Measurements from ENCODE around the gene ZNF718. TPM values are rescaled to one million over a fixed set of nuclear protein-coding genes. Genes with fewer than 3 reads are reported as not detected.

Gene ZNF718
- total RNA-seq, 4 donors from 2014 or later = 5.1 to 17.3 (median 8.5) TPM

DNA sequence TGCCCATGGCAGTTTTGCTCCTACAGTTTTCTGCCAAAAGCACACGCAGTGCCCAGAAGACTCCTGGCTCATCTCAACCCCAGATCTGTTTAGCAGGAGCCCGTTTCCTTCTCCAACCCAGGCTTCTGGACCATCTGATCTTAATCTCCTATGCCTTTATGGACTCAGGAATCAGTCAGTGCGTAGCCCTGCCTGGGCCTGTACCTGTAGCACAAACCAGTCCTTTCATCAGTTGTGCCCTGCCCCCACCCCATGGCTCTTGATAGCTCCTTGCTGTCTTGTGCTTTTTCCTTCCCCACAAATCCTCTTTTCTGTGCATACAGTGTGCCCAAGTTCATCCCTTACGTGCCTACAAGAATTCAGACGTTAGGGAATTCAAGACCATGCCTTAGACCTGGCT is 1.5 kb downstream of the ZNF718 start:
- H3K36me3 ChIP-seq = peaks cover 0 to 27% of the 10 kb centered on the region in 2 donors
- WGBS, 2 donors (ENCODE audit: low coverage in 1 of 2) = 31 to 55% methylated on average over 4 to 5 of the region's 5 CpGs

DNA sequence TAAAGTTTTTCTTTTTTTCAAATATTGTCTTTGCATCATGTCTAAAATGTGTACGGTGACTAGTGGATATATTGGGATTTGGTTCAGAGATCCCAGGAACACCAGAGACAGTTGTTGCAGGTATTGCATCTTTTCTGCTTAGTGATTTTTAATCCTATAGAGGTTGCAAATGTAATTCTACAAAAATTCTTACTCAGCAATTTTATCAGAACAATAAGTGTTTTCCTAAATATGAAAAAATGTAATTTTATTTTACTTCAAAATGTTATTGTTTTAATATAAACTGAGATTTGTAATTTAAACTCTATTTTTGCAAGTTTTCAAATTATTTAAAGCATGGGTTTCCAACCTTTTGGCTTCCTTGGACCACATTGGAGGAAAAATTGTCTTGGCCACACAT is 8.2 kb downstream of the ZNF718 start:
- no peaks in the 10 kb centered on the region for H3K4me1 ChIP-seq
- 100% methylated on average over 1 of the region's 1 CpG; no CpG with 5 or more reads in 1 of the 2 donors for WGBS, 2 donors (ENCODE audit: low coverage in 1 of 2)
- TF ChIP-seq EP300 (IDR thresholded peaks at IDR 0.05) = no peak
- no peak for TF ChIP-seq POLR2AphosphoS5 (IDR thresholded peaks at IDR 0.05)
- TF ChIP-seq, protein P1, sequence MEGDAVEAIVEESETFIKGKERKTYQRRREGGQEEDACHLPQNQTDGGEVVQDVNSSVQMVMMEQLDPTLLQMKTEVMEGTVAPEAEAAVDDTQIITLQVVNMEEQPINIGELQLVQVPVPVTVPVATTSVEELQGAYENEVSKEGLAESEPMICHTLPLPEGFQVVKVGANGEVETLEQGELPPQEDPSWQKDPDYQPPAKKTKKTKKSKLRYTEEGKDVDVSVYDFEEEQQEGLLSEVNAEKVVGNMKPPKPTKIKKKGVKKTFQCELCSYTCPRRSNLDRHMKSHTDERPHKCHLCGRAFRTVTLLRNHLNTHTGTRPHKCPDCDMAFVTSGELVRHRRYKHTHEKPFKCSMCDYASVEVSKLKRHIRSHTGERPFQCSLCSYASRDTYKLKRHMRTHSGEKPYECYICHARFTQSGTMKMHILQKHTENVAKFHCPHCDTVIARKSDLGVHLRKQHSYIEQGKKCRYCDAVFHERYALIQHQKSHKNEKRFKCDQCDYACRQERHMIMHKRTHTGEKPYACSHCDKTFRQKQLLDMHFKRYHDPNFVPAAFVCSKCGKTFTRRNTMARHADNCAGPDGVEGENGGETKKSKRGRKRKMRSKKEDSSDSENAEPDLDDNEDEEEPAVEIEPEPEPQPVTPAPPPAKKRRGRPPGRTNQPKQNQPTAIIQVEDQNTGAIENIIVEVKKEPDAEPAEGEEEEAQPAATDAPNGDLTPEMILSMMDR (IDR thresholded peaks at IDR 0.05) = no peak
- TF ChIP-seq POLR2A (IDR thresholded peaks at IDR 0.05) = no peak
- H3K9me3 ChIP-seq = peaks cover 0 to 17% (median 0%) of the 10 kb centered on the region in 3 donors
- peaks cover 0 to 83% of the 10 kb centered on the region in 2 donors for H3K36me3 ChIP-seq
- no peak for ATAC-seq
- H3K27me3 ChIP-seq = no peaks in the 10 kb centered on the region
- no peak overlapping the region for H3K4me3 ChIP-seq
- no peak overlapping the region for H3K27ac ChIP-seq

More for the DNA sequence above, 1.5 kb downstream of the ZNF718 start:
- Histone ChIP-seq H3K27ac (peak overlapping the region in 3 of 4 donors; percentile 88 to 95 (median 92)), H3K4me3 (peak overlapping the region; percentile 69 to 73), H3K9me3 (peaks cover 0 to 2% (median 0%) of the 10 kb centered on the region in 3 donors), H3K27me3 (no peaks in the 10 kb centered on the region), H3K4me1 (peaks cover 0 to 20% (median 5%) of the 10 kb centered on the region in 3 donors)
- TF ChIP-seq, protein P1 (IDR thresholded peaks at IDR 0.05) = no peak
- TF ChIP-seq POLR2A (IDR thresholded peaks at IDR 0.05) (no peak), EP300 (IDR thresholded peaks at IDR 0.05) (no peak), POLR2AphosphoS5 (IDR thresholded peaks at IDR 0.05) (no peak)
- no peak for ATAC-seq

DNA sequence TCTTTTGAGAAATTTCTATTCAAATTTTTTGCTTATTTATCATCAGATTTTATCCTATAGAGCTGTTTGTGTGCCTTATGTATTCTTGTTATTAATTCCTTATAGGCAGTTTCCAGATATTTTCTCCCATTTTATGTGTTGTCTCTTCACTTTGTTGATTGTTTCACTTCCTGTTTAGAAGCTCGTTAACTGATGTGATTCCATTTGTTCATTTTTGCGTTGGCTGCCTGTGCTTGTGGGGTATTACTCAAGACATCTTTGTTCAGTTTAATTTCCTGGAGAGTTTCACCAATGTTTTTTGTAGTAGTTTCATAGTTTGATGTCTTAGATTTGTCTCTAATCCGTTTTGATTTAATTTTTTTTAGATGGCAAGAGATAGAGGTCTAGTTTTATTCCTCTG is 14.6 kb downstream of the ZNF718 start:
- Histone ChIP-seq H3K4me3 (no peak overlapping the region), H3K27me3 (no peaks in the 10 kb centered on the region), H3K9me3 (peaks cover 0 to 71% (median 0%) of the 10 kb centered on the region in 3 donors), H3K36me3 (peaks cover 0 to 98% of the 10 kb centered on the region in 2 donors), H3K27ac (no peak overlapping the region), H3K4me1 (no peaks in the 10 kb centered on the region)
- TF ChIP-seq POLR2A (IDR thresholded peaks at IDR 0.05) (no peak), EP300 (IDR thresholded peaks at IDR 0.05) (no peak), POLR2AphosphoS5 (IDR thresholded peaks at IDR 0.05) (no peak)
- TF ChIP-seq, protein P1 (IDR thresholded peaks at IDR 0.05) = no peak
- no peak for ATAC-seq
- WGBS, 2 donors (ENCODE audit: low coverage in 1 of 2) = 91 to 100% methylated on average over 1 to 3 of the region's 3 CpGs

DNA sequence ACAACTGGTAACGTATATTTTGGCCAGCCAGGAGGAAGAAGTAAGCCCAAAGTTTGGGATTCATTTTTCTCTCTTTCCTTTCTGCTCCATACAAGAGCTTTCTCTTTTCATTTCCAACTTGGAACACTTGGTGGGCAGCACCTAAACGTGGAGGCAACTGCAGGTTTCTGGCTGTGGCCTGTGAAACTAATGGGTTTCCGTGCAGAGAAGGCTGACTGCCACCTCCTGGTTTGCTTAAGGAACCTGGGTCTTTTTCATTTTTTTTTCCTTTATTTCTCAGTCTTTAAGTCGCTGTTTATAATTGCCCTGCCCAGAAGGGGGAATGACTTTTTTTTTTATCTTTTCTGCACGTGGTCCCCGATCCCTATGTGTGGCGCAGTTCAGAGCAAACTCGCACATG is 15.4 kb downstream of the ZNF718 start:
- ATAC-seq = no peak
- TF ChIP-seq POLR2A (IDR thresholded peaks at IDR 0.05) (no peak), EP300 (IDR thresholded peaks at IDR 0.05) (no peak), POLR2AphosphoS5 (IDR thresholded peaks at IDR 0.05) (no peak)
- TF ChIP-seq, protein P1 (IDR thresholded peaks at IDR 0.05) = no peak
- H3K27ac ChIP-seq = no peak overlapping the region
- H3K4me1 ChIP-seq = no peaks in the 10 kb centered on the region
- no peaks in the 10 kb centered on the region for H3K27me3 ChIP-seq
- H3K9me3 ChIP-seq = peaks cover 0 to 78% (median 0%) of the 10 kb centered on the region in 3 donors
- H3K4me3 ChIP-seq = no peak overlapping the region
- peaks cover 0 to 93% of the 10 kb centered on the region in 2 donors for H3K36me3 ChIP-seq
- 92 to 94% methylated on average over 4 to 8 of the region's 8 CpGs for WGBS, 2 donors (ENCODE audit: low coverage in 1 of 2)

DNA sequence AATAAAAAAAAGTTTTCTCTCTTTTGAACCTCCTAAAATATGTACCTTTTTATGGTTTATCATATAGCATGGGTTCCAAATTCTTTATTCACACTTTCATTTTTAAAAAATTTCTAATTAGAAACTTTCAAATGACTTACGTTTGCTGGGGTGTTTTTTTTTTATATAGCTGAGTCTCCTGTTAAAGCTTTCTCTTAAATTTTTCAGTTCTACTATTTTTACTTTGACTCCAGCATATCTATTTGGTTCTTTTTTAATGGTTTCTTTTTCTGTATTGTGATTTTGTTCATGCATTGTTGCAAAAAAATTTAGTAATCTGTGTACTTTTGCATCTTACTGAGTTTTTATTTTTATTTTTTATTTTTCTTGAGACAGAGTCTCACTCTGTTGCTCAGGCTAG is 22.3 kb downstream of the ZNF718 start:
- WGBS, 2 donors (ENCODE audit: low coverage in 1 of 2) = 95% methylated on average over 1 of the region's 1 CpG; no CpG with 5 or more reads in 1 of the 2 donors
- Histone ChIP-seq H3K36me3 (peaks cover 0 to 66% of the 10 kb centered on the region in 2 donors), H3K9me3 (peaks cover 0 to 90% (median 2%) of the 10 kb centered on the region in 3 donors), H3K27me3 (no peaks in the 10 kb centered on the region), H3K4me3 (no peak overlapping the region), H3K4me1 (no peaks in the 10 kb centered on the region), H3K27ac (no peak overlapping the region)
- TF ChIP-seq POLR2AphosphoS5 (IDR thresholded peaks at IDR 0.05) (no peak), POLR2A (IDR thresholded peaks at IDR 0.05) (no peak)
- TF ChIP-seq, protein P1 (IDR thresholded peaks at IDR 0.05) = no peak
- ATAC-seq = no peak

Data from gastroesophageal sphincter (tissue), 4 donors.